RWPE1 (cell line): ENCODE data around the gene UNC5C.
A peak's percentile ranks its signal among the peaks of the same experiment; 100 is the strongest.

Experiments used
- CTCF ChIA-PET: fragments of 350-600 bp; sonication (Branson Sonifier 250); formaldehyde crosslinking; extraction: SDS; loops from one replicate; lab custom pipeline; 2021; lab: Yijun Ruan, JAX
- POLR2A ChIA-PET: fragments of 400-600 bp; formaldehyde crosslinking; extraction: SDS; loops from one replicate; lab custom pipeline; 2020; ENCODE audit warnings: antibody characterized with exemption; ENCODE audit not compliant: low non-redundant PET; lab: Yijun Ruan, JAX
- DNase-seq: peaks from one replicate; pipeline ENCODE4 v3.0.0; 2012; ENCODE audit warnings: low spot score
- H3K27ac ChIP-seq: fragments of 450-650 bp; 2 replicates; pipeline ENCODE4 v1.5.1; 2017
- TF ChIP-seq, protein P1 (sequence below): fragments of 450-650 bp; conservative IDR thresholded peaks from 2 replicates; pipeline ENCODE4 v1.5.1; 2017; ENCODE audit warnings: low read depth, mild to moderate bottlenecking

UNC5C gene

GRCh38 chr4:95157596-95157995 lies 391.2 kb downstream of the UNC5C start:
- ChIA-PET POLR2A (no interaction called here), CTCF (no interaction called here)
- H3K27ac ChIP-seq, result no peak overlapping the region
- DNase-seq, result no peak
- TF ChIP-seq, protein P1, sequence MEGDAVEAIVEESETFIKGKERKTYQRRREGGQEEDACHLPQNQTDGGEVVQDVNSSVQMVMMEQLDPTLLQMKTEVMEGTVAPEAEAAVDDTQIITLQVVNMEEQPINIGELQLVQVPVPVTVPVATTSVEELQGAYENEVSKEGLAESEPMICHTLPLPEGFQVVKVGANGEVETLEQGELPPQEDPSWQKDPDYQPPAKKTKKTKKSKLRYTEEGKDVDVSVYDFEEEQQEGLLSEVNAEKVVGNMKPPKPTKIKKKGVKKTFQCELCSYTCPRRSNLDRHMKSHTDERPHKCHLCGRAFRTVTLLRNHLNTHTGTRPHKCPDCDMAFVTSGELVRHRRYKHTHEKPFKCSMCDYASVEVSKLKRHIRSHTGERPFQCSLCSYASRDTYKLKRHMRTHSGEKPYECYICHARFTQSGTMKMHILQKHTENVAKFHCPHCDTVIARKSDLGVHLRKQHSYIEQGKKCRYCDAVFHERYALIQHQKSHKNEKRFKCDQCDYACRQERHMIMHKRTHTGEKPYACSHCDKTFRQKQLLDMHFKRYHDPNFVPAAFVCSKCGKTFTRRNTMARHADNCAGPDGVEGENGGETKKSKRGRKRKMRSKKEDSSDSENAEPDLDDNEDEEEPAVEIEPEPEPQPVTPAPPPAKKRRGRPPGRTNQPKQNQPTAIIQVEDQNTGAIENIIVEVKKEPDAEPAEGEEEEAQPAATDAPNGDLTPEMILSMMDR, result no peak

- POLR2A ChIA-PET, result no interaction called here
- CTCF ChIA-PET, result interaction anchor here (0.5 to 0.7 kb wide), 3 partner anchors 26 to 1813 kb away, joined by 3 to 4 read pairs (median 3); no protein-coding TSS in a partner anchor
- no peak overlapping the region for H3K27ac ChIP-seq
- TF ChIP-seq, protein P1, result peak; percentile 28; the same call in 1 of the 2 replicates
- no peak for DNase-seq
These were observed 392.4 kb downstream of the UNC5C start for GRCh38 chr4:95156452-95156765.

GRCh38 chr4:95155759-95156451 lies 392.9 kb downstream of the UNC5C start:
- CTCF ChIA-PET, result interaction anchor here (0.5 to 0.7 kb wide), 3 partner anchors 26 to 1812 kb away, joined by 3 to 4 read pairs (median 3); no protein-coding TSS in a partner anchor
- DNase-seq, result peak; percentile 45
- POLR2A ChIA-PET, result no interaction called here
- H3K27ac ChIP-seq, result no peak overlapping the region
- TF ChIP-seq, protein P1, result peak; percentile 61

GRCh38 chr4:95153182-95153581 lies 395.6 kb downstream of the UNC5C start:
- TF ChIP-seq, protein P1, result no peak
- CTCF ChIA-PET, result interaction anchor here (0.7 kb wide), 1 partner anchor 8 kb away, joined by 3 read pairs; no protein-coding TSS in a partner anchor
- H3K27ac ChIP-seq, result no peak overlapping the region
- no peak for DNase-seq
- POLR2A ChIA-PET, result no interaction called here

DNA sequence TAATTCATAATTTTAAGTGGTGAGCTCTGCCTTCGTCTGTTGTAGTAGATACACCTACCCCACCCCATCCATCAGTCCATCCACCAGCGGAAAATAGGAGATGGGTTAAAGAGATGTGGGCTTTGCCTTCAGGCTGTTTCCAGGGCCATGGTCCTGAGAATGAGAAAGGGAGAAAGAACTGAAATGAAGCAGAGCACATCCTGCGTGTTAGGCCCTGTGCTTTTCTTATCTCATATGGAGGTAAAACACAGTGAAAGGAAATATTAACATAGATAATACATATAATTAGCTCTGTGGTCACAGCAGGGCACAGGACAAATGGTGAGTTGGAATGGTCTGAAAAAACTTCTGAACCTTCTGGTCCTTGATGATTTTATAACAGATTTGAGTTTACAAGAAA lies 397.5 kb downstream of the UNC5C start:
- H3K27ac ChIP-seq, result no peak overlapping the region
- DNase-seq, result no peak
- ChIA-PET CTCF (interaction anchor here (0.7 kb wide), 1 partner anchor 949 kb away, joined by 4 read pairs; no protein-coding TSS in a partner anchor), POLR2A (no interaction called here)
- TF ChIP-seq, protein P1, result no peak

GRCh38 chr4:95142932-95143331 lies 405.8 kb downstream of the UNC5C start:
- ChIA-PET POLR2A (no interaction called here), CTCF (no interaction called here)
- no peak for DNase-seq
- TF ChIP-seq, protein P1, result no peak
- no peak overlapping the region for H3K27ac ChIP-seq
